ENCODE results near the gene TARBP1.

The TARBP1 gene

DNA sequence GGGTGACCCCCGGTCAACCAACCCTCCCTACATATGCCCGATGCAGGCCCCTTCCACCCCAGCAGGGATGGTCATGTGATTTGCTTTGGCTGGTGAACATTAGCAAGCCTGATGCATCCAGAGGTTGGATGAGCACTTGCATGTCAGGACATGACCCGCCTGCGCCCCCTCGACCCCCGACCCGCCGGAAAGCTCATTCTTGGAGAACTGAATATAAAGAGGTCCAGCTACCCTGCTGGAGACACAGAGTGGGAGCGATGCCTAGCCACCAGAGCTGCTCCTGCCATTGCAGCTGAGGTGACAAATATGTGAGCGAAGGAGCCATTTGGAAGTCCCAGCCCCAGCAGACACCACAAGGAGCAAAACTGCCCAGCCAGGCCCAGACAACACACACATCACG, 66.1 kb downstream of the TARBP1 start:
- no peak for TF ChIP-seq CTCF (conservative IDR thresholded peaks at IDR 0.05; ENCODE audit: low read length)
- DNase-seq (ENCODE audit: low read depth): no peak
- H3K4me3 ChIP-seq (ENCODE audit: low read length): no peak overlapping the region

GRCh38 chr1:234409328-234409727, 69.7 kb downstream of the TARBP1 start:
- no peak overlapping the region for H3K4me3 ChIP-seq (ENCODE audit: low read length)
- DNase-seq (ENCODE audit: low read depth): no peak
- TF ChIP-seq CTCF (conservative IDR thresholded peaks at IDR 0.05; ENCODE audit: low read length): 0 out of 2 replicates have a peak, but pooled peaks have one; percentile 17

GRCh38 chr1:234408757-234409156, 70.2 kb downstream of the TARBP1 start:
- no peak for DNase-seq (ENCODE audit: low read depth)
- H3K4me3 ChIP-seq (ENCODE audit: low read length): no peak overlapping the region
- no peak for TF ChIP-seq CTCF (conservative IDR thresholded peaks at IDR 0.05; ENCODE audit: low read length)

DNA sequence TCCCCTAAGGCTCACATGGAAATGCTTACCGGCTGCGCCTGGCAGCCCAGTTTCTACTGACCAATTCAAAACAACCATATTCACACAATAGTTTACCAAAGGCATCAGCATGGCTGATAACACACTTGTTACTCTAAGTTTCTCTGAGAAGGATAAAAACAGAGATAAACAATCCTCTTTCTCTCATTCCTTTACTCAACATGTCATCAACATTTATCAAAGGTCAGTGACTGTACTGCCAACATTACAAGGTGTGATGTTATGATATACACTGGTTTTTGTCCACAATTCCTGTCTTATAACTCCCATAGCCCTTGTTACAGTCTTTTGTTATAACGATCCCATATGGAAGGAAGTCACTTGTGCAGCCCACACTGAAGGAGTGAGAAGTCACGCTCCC, 72.1 kb downstream of the TARBP1 start:
- DNase-seq (ENCODE audit: low read depth): no peak
- TF ChIP-seq CTCF (conservative IDR thresholded peaks at IDR 0.05; ENCODE audit: low read length): no peak

GRCh38 chr1:234405676-234406075, 73.3 kb downstream of the TARBP1 start:
- TF ChIP-seq CTCF (conservative IDR thresholded peaks at IDR 0.05; ENCODE audit: low read length): no peak
- no peak overlapping the region for H3K4me3 ChIP-seq (ENCODE audit: low read length)
- DNase-seq (ENCODE audit: low read depth): no peak

More for the DNA sequence above, 72.1 kb downstream of the TARBP1 start:
- H3K4me3 ChIP-seq (ENCODE audit: low read length): no peak overlapping the region

DNA sequence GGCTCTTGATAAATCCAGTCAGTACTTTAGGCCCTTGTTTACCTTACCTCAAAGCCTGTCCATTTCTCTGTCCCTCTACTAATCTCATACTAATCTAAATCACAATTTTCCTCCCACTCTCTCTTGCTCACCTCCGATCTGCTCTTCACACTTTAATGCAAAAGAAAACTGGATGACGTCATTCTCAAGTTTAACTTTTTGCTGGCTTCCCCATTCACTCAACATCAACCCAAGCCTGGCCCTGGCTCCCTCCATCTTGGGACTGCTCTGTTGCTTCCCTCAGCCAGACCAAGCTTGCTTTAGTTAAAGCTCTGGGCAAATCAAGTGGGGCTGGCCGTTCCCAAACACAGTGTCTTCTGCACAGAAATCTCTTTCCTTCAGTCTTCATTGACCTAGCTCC, 76.0 kb downstream of the TARBP1 start:
- no peak for DNase-seq (ENCODE audit: low read depth)
- no peak overlapping the region for H3K4me3 ChIP-seq (ENCODE audit: low read length)
- TF ChIP-seq CTCF (conservative IDR thresholded peaks at IDR 0.05; ENCODE audit: low read length): no peak

- no peak for TF ChIP-seq CTCF (conservative IDR thresholded peaks at IDR 0.05; ENCODE audit: low read length)
- no peak for DNase-seq (ENCODE audit: low read depth)
- H3K4me3 ChIP-seq (ENCODE audit: low read length): no peak overlapping the region
Measured at GRCh38 chr1:234401658-234402057, 77.3 kb downstream of the TARBP1 start.

All from AG10803 (cell line).